H9 (cell line): ENCODE results near the gene NUDT8. TPM values are rescaled to one million over a fixed set of nuclear protein-coding genes. Genes with fewer than 3 reads are reported as not detected.

Source experiments
- DNase-seq: peaks from one replicate; pipeline ENCODE4 v3.0.0-alpha.2; 2017
- H2AFZ ChIP-seq: one replicate; pipeline ENCODE4 v1.6.1; 2013; ENCODE audit warnings: mild to moderate bottlenecking, low read length, control low read depth, moderate library complexity
- H2AK5ac ChIP-seq: 2 replicates; pipeline ENCODE4 v1.6.1; 2013; ENCODE audit warnings: low read length, control low read depth, mixed read lengths; ENCODE audit not compliant: insufficient read length
- H2BK120ac ChIP-seq: one replicate; pipeline ENCODE4 v1.6.1; 2013; ENCODE audit warnings: low read depth, mild to moderate bottlenecking, low read length, control low read depth, inconsistent platforms; ENCODE audit not compliant: poor library complexity, severe bottlenecking
- H2BK12ac ChIP-seq: 2 replicates; pipeline ENCODE4 v1.6.1; 2013; ENCODE audit warnings: low read length, control low read depth, mixed read lengths, low read depth; ENCODE audit not compliant: insufficient read length
- H2BK15ac ChIP-seq: 2 replicates; pipeline ENCODE4 v1.6.1; 2013; ENCODE audit warnings: low read depth, low read length, control low read depth
- H2BK20ac ChIP-seq: one replicate; pipeline ENCODE4 v1.6.1; 2013; ENCODE audit warnings: low read depth, mild to moderate bottlenecking, low read length, control low read depth, inconsistent platforms; ENCODE audit not compliant: poor library complexity, severe bottlenecking
- H2BK5ac ChIP-seq: 2 replicates; pipeline ENCODE4 v1.6.1; 2013; ENCODE audit warnings: low read length, control low read depth, mixed read lengths; ENCODE audit not compliant: insufficient read length
- H3K14ac ChIP-seq: 2 replicates; pipeline ENCODE4 v1.6.1; 2013; ENCODE audit warnings: low read length, control low read depth; ENCODE audit not compliant: insufficient read depth
- H3K18ac ChIP-seq: 2 replicates; pipeline ENCODE4 v1.6.1; 2013; ENCODE audit warnings: low read depth, mild to moderate bottlenecking, mixed read lengths, low read length, control low read depth; ENCODE audit not compliant: insufficient read length
- H3K23ac ChIP-seq: 2 replicates; pipeline ENCODE4 v1.6.1; 2013; ENCODE audit warnings: low read length, control low read depth, mixed read lengths, low read depth; ENCODE audit not compliant: insufficient read length
- H3K23me2 ChIP-seq: 2 replicates; pipeline ENCODE4 v1.6.1; 2013; ENCODE audit warnings: low read depth, mild to moderate bottlenecking, mixed read lengths, low read length, control low read depth; ENCODE audit not compliant: insufficient read length, poor library complexity, severe bottlenecking
- H3K27ac ChIP-seq: 2 replicates; pipeline ENCODE4 v1.5.1; 2013; ENCODE audit warnings: low read length, control low read depth, mixed read lengths, low read depth; ENCODE audit not compliant: insufficient read length
- H3K27me3 ChIP-seq: 2 replicates; pipeline ENCODE4 v1.6.1; 2013; ENCODE audit warnings: low read length, control low read depth, inconsistent platforms; ENCODE audit not compliant: insufficient read depth
- H3K4ac ChIP-seq: 2 replicates; pipeline ENCODE4 v1.6.1; 2013; ENCODE audit warnings: low read depth, mild to moderate bottlenecking, control low read depth, inconsistent platforms, low read length, moderate library complexity
- H3K4me1 ChIP-seq: 2 replicates; pipeline ENCODE4 v1.6.1; 2013; ENCODE audit warnings: low read length, control low read depth, inconsistent platforms; ENCODE audit not compliant: insufficient read depth
- H3K4me2 ChIP-seq: 2 replicates; pipeline ENCODE4 v1.6.1; 2013; ENCODE audit warnings: low read length, control low read depth, mixed read lengths; ENCODE audit not compliant: insufficient read length, insufficient read depth
- H3K56ac ChIP-seq: 2 replicates; pipeline ENCODE4 v1.6.1; 2013; ENCODE audit warnings: low read depth, mild to moderate bottlenecking, mixed read lengths, low read length, control low read depth; ENCODE audit not compliant: insufficient read length
- H3K79me1 ChIP-seq: 2 replicates; pipeline ENCODE4 v1.6.1; 2013; ENCODE audit warnings: low read depth, mild to moderate bottlenecking, moderate library complexity, low read length, control low read depth, inconsistent platforms; ENCODE audit not compliant: insufficient read depth, poor library complexity, severe bottlenecking
- H3K79me2 ChIP-seq: 2 replicates; pipeline ENCODE4 v1.6.1; 2013; ENCODE audit warnings: low read length, control low read depth, inconsistent platforms; ENCODE audit not compliant: insufficient read depth
- H3K9ac ChIP-seq: 2 replicates; pipeline ENCODE4 v1.6.1; 2013; ENCODE audit warnings: low read length, control low read depth, mixed read lengths; ENCODE audit not compliant: insufficient read length; ENCODE audit errors: extremely low read depth
- H3K9me3 ChIP-seq: one replicate; pipeline ENCODE4 v1.6.1; 2013; ENCODE audit warnings: low read depth, low read length, inconsistent platforms; ENCODE audit not compliant: control insufficient read depth
- H3T11ph ChIP-seq: one replicate; pipeline ENCODE4 v1.6.1; 2013; ENCODE audit warnings: mild to moderate bottlenecking, low read length, control low read depth, inconsistent platforms
- H4K20me1 ChIP-seq: one replicate; pipeline ENCODE4 v1.6.1; 2013; ENCODE audit not compliant: control insufficient read depth, insufficient read length, insufficient read depth
- H4K5ac ChIP-seq: 2 replicates; pipeline ENCODE4 v1.6.1; 2013; ENCODE audit warnings: low read depth, mild to moderate bottlenecking, mixed read lengths, low read length, control low read depth; ENCODE audit not compliant: insufficient read length
- H4K8ac ChIP-seq: replicated peaks from 2 replicates; pipeline ENCODE4 v1.6.1; 2013; ENCODE audit warnings: low read length, control low read depth, mixed read lengths, low read depth; ENCODE audit not compliant: insufficient read length
- H4K91ac ChIP-seq: 2 replicates; pipeline ENCODE4 v1.6.1; 2013; ENCODE audit warnings: low read depth, mild to moderate bottlenecking, moderate library complexity, mixed read lengths, low read length, control low read depth; ENCODE audit not compliant: insufficient read length
- H3K27ac Mint-ChIP-seq, 3 experiments: 2 replicates in 2 of 3; 3 replicates in 1 of 3; pipeline ENCODE4 v1.8.0; 2020 to 2021; ENCODE audit warnings: mixed read lengths in 3 of 3, mild to moderate bottlenecking in 1 of 3, moderate library complexity in 1 of 3
- H3K27me3 Mint-ChIP-seq: 2 replicates; pipeline ENCODE4 v1.8.0; 2021; ENCODE audit warnings: low read depth, mild to moderate bottlenecking, moderate library complexity, mixed read lengths
- H3K36me3 Mint-ChIP-seq, 3 experiments: 2 replicates in 2 of 3; 3 replicates in 1 of 3; pipeline ENCODE4 v1.8.0; 2020 to 2021; ENCODE audit warnings: low read depth in 3 of 3, mixed read lengths in 3 of 3; ENCODE audit not compliant: insufficient read depth in 1 of 3
- H3K4me1 Mint-ChIP-seq, 2 experiments: 2 replicates each; pipeline ENCODE4 v1.8.0; 2020; ENCODE audit warnings: mixed read lengths in 2 of 2
- H3K4me3 Mint-ChIP-seq, 2 experiments: 2 replicates in 1 of 2; 3 replicates in 1 of 2; pipeline ENCODE4 v1.8.0; 2020 to 2021; ENCODE audit warnings: mild to moderate bottlenecking in 2 of 2, mixed read lengths in 2 of 2, moderate library complexity in 1 of 2
- H3K9me3 Mint-ChIP-seq, 2 experiments: 2 replicates in 1 of 2; 3 replicates in 1 of 2; pipeline ENCODE4 v1.8.0; 2020; ENCODE audit warnings: mild to moderate bottlenecking in 2 of 2, mixed read lengths in 2 of 2, moderate library complexity in 1 of 2
- CTCF ChIP-seq: fragments of 200-600 bp; sonication (generic); conservative IDR thresholded peaks from 3 replicates; pipeline ENCODE4 v1.8.0; 2021; ENCODE audit warnings: antibody characterized with exemption, mild to moderate bottlenecking
- WGBS: extraction: QIAGEN DNeasy Blood & Tissue Kit; methylation state at CpG from one replicate; pipeline ENCODE4 v1.1.7; 2013; ENCODE audit warnings: missing lambda C conversion rate, low lambda C conversion rate, mixed read lengths; ENCODE audit not compliant: insufficient read length; ENCODE audit errors: extremely low coverage; 5-methylcytosine and 5-hydroxymethylcytosine counted together
- total RNA-seq: library from RNA; stranded (reverse); gene quantifications from 2 replicates; pipeline ENCODE4 v1.2.1, GENCODE V29; 2021

NUDT8 gene
- total RNA-seq, 1 experiment from 2014 or later: 6.5 TPM

- Histone ChIP-seq H3T11ph (no peak overlapping the region), H3K23me2 (peaks cover 8% of the 10 kb centered on the region), H3K27me3 (no peaks in the 10 kb centered on the region), H3K79me2 (peaks cover 5% of the 10 kb centered on the region; the same call in 1 of the 2 replicates), H3K4ac (no peak overlapping the region), H2AK5ac (no peak overlapping the region), H2BK12ac (no peak overlapping the region), H3K14ac (no peak overlapping the region), H3K4me1 (no peaks in the 10 kb centered on the region), H4K5ac (no peak overlapping the region), H4K8ac (no peak overlapping the region), H3K27ac (no peak overlapping the region), H2BK120ac (no peak overlapping the region), H3K4me2 (no peak overlapping the region), H2BK20ac (no peak overlapping the region), H3K56ac (no peak overlapping the region), H3K18ac (no peak overlapping the region), H3K23ac (no peak overlapping the region), H2AFZ (no peak overlapping the region), H3K79me1 (no peaks in the 10 kb centered on the region), H3K9ac (no peak overlapping the region), H4K20me1 (no peaks in the 10 kb centered on the region), H2BK5ac (no peak overlapping the region), H3K9me3 (no peaks in the 10 kb centered on the region), H2BK15ac (no peak overlapping the region), H4K91ac (no peak overlapping the region)
- Mint-ChIP-seq H3K4me1 (peaks cover 25 to 35% of the 10 kb centered on the region in 2 experiments), H3K27ac (no peak overlapping the region; a peak in 1 of 7 replicates), H3K9me3 (peaks cover 0 to 3% of the 10 kb centered on the region in 2 experiments; a peak in 1 of 5 replicates), H3K27me3 (no peaks in the 10 kb centered on the region; the same call in 1 of the 2 replicates), H3K36me3 (peaks cover 29 to 46% (median 42%) of the 10 kb centered on the region in 3 experiments), H3K4me3 (no peak overlapping the region)
- no CpG with 5 or more reads among the region's 1 CpG for WGBS
- DNase-seq: no peak
- no peak for TF ChIP-seq CTCF
These were observed 41.6 kb downstream of the NUDT8 start for GRCh38 chr11:67588136-67588503.
